DND-41 (cell line): ENCODE data around the gene PRTFDC1.

ENCODE experiments used
- ATAC-seq: fragments of 200-7000 bp; cut with Tn5 transposase; 3 replicates; pipeline ENCODE4 v1.9.1; 2021; ENCODE audit warnings: low read depth; ENCODE audit not compliant: insufficient read depth
- DNase-seq: peaks from one replicate; pipeline ENCODE4 v3.0.0-alpha.2; 2020
- H2AFZ ChIP-seq: 2 replicates; pipeline ENCODE4 v1.6.0; 2012; ENCODE audit warnings: low read depth, low read length
- H3K27ac ChIP-seq: 2 replicates; pipeline ENCODE4 v1.5.1; 2012; ENCODE audit warnings: low read length, inconsistent platforms
- H3K27me3 ChIP-seq: fragments of 200-600 bp; sonication (generic); 2 replicates; pipeline ENCODE4 v1.6.0; 2012; ENCODE audit warnings: low read length, mild to moderate bottlenecking, inconsistent platforms; ENCODE audit not compliant: insufficient read depth, poor library complexity
- H3K36me3 ChIP-seq: 2 replicates; pipeline ENCODE4 v1.5.1; 2012; ENCODE audit warnings: low read length, inconsistent platforms; ENCODE audit not compliant: insufficient read depth
- H3K4me1 ChIP-seq: 2 replicates; pipeline ENCODE4 v1.5.1; 2012; ENCODE audit warnings: mild to moderate bottlenecking, low read length; ENCODE audit not compliant: insufficient read depth
- H3K4me2 ChIP-seq: 2 replicates; pipeline ENCODE4 v1.6.0; 2012; ENCODE audit warnings: mild to moderate bottlenecking, moderate library complexity, low read length, inconsistent platforms; ENCODE audit not compliant: insufficient read depth
- H3K4me3 ChIP-seq, 2 experiments: fragments of 200-600 bp in 1 of 2; shearing (Covaris generic) in 1 of 2; 2 replicates each; pipeline ENCODE4 v1.5.1; 2012 to 2016; ENCODE audit warnings: inconsistent platforms in 2 of 2, low read length in 2 of 2, mild to moderate bottlenecking in 2 of 2, low read depth in 1 of 2, moderate library complexity in 1 of 2
- H3K79me2 ChIP-seq: 2 replicates; pipeline ENCODE4 v1.6.0; 2012; ENCODE audit warnings: low read length, inconsistent platforms; ENCODE audit not compliant: insufficient read depth
- H3K9ac ChIP-seq: 2 replicates; pipeline ENCODE4 v1.6.0; 2012; ENCODE audit warnings: low read depth, mild to moderate bottlenecking, inconsistent platforms, low read length, moderate library complexity
- H3K9me3 ChIP-seq: 2 replicates; pipeline ENCODE4 v1.5.1; 2012; ENCODE audit warnings: low read length, moderate library complexity, mild to moderate bottlenecking, inconsistent platforms; ENCODE audit not compliant: insufficient read depth, severe bottlenecking
- H4K20me1 ChIP-seq: 2 replicates; pipeline ENCODE4 v1.6.0; 2012; ENCODE audit warnings: low read length; ENCODE audit not compliant: insufficient read depth
- EZH2 ChIP-seq: IDR thresholded peaks from 3 replicates; pipeline ENCODE4 v1.6.1; 2012; ENCODE audit warnings: borderline replicate concordance, low read depth, mild to moderate bottlenecking, moderate library complexity, low read length, inconsistent platforms; ENCODE audit not compliant: severe bottlenecking
- TF ChIP-seq, protein P1 (sequence below): IDR thresholded peaks from 2 replicates; pipeline ENCODE4 v1.5.1; 2012; ENCODE audit warnings: borderline replicate concordance, low read length, moderate library complexity, mild to moderate bottlenecking; ENCODE audit not compliant: poor library complexity, severe bottlenecking; ENCODE audit errors: extremely low read depth

PRTFDC1 gene

DNA sequence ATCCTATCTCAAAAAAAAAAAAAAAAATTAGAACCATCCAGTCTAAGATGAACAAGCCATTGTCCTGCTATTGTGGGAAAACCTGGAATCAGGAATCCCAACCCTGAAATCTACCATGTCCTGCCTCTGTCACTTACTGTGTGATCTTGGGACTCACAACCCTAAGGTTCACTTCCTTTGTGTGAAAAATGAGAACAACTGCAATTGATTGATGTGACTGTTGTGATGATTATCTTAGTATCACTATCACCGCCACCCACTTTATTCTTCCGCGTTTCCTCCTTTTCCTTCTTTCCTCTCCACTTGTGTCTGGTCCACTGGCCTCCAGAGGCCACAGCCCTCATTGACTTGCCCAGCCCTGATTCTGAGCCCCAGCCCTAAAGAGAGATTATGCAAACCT, 12.6 kb upstream of the PRTFDC1 start:
- no peak overlapping the region for H3K4me3 ChIP-seq
- TF ChIP-seq, protein P1, sequence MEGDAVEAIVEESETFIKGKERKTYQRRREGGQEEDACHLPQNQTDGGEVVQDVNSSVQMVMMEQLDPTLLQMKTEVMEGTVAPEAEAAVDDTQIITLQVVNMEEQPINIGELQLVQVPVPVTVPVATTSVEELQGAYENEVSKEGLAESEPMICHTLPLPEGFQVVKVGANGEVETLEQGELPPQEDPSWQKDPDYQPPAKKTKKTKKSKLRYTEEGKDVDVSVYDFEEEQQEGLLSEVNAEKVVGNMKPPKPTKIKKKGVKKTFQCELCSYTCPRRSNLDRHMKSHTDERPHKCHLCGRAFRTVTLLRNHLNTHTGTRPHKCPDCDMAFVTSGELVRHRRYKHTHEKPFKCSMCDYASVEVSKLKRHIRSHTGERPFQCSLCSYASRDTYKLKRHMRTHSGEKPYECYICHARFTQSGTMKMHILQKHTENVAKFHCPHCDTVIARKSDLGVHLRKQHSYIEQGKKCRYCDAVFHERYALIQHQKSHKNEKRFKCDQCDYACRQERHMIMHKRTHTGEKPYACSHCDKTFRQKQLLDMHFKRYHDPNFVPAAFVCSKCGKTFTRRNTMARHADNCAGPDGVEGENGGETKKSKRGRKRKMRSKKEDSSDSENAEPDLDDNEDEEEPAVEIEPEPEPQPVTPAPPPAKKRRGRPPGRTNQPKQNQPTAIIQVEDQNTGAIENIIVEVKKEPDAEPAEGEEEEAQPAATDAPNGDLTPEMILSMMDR, result no peak
- TF ChIP-seq EZH2, result no peak
- H2AFZ ChIP-seq, result no peak overlapping the region
- ATAC-seq (no peak), DNase-seq (no peak)
- H3K27me3 ChIP-seq, result no peaks in the 10 kb centered on the region
- no peak overlapping the region for H3K4me2 ChIP-seq
- no peaks in the 10 kb centered on the region for H4K20me1 ChIP-seq
- no peak overlapping the region for H3K27ac ChIP-seq
- no peaks in the 10 kb centered on the region for H3K4me1 ChIP-seq
- no peaks in the 10 kb centered on the region for H3K9me3 ChIP-seq
- no peak overlapping the region for H3K9ac ChIP-seq
- no peaks in the 10 kb centered on the region for H3K36me3 ChIP-seq
- no peaks in the 10 kb centered on the region for H3K79me2 ChIP-seq

DNA sequence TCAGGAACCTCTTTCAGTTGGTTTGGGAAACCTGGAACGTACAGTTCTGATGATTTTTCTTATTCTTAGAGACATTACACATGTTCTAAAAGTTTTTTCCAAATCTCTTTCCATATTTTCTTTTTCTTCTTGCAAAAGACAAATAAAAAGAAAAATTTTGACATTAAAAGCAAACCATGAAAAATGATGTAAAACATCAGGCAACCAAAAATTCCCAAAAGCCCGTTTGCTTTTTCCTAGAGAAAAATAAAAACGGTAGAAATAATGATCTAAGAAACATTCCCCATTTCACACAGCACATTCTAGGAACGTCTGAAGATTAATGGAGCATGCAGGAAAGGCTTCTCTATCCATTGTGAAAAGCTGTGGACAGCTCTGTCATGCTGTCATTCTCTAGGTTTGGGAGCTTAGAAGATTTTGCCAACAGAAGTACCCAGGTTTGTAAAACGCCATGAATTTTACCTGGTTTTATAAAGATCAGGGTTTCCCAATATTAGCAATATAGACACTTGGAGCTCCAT, 11.2 kb upstream of the PRTFDC1 start:
- no peaks in the 10 kb centered on the region for H3K27me3 ChIP-seq
- TF ChIP-seq, protein P1, result no peak
- no peak for TF ChIP-seq EZH2
- no peak overlapping the region for H3K4me3 ChIP-seq
- H3K9me3 ChIP-seq, result no peaks in the 10 kb centered on the region
- ATAC-seq (no peak), DNase-seq (no peak)
- no peak overlapping the region for H2AFZ ChIP-seq
- H3K4me2 ChIP-seq, result no peak overlapping the region
- no peaks in the 10 kb centered on the region for H3K4me1 ChIP-seq
- no peak overlapping the region for H3K27ac ChIP-seq
- H4K20me1 ChIP-seq, result no peaks in the 10 kb centered on the region
- H3K9ac ChIP-seq, result no peak overlapping the region
- H3K79me2 ChIP-seq, result no peaks in the 10 kb centered on the region
- H3K36me3 ChIP-seq, result no peaks in the 10 kb centered on the region

DNA sequence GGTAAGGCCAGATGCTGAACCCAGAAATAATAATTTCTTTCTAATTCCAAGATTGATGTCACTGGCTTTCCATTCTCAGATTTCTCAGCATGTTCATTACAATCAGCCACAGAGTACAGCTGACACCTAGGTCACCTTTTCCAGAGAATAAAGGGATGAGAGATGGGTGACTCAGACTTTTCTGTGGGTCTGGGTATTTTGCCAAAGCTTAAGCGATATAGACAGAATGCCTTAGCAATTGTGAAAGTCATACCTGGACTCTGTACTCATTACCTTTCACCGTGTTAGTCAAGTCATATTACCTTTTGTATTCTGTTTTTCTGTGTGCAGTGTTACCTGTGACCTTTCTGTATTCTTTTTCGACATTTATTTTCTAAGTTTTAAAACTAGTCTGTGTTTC, 10.6 kb upstream of the PRTFDC1 start:
- no peak for ATAC-seq
- Histone ChIP-seq H2AFZ (no peak overlapping the region), H3K36me3 (no peaks in the 10 kb centered on the region), H3K9me3 (no peaks in the 10 kb centered on the region), H3K9ac (no peak overlapping the region), H3K79me2 (no peaks in the 10 kb centered on the region), H3K4me3 (no peak overlapping the region), H3K4me1 (no peaks in the 10 kb centered on the region), H3K27ac (no peak overlapping the region), H3K4me2 (no peak overlapping the region), H3K27me3 (no peaks in the 10 kb centered on the region), H4K20me1 (no peaks in the 10 kb centered on the region)
- no peak for DNase-seq
- TF ChIP-seq, protein P1, result no peak
- no peak for TF ChIP-seq EZH2

DNA sequence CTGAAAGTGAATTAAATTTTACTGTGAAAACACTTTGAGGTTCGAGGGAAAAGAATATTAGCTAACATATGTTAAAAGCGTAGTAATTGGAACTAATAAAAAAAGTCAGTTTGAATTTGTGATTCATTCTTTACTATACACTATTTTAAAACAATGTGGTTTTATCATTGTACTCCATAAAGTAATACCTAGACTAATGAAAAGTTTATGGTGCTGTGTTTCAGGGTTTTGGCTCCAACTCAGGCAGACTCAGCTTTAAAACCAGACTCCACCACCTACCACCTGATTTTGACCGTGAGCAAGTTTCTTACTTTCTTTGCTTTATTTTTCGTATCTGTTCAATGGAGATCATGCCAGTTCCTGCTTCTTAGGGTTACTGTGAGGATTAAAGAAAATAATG, 9.2 kb upstream of the PRTFDC1 start:
- no peak overlapping the region for H2AFZ ChIP-seq
- no peak for ATAC-seq
- no peak overlapping the region for H3K4me3 ChIP-seq
- no peaks in the 10 kb centered on the region for H3K27me3 ChIP-seq
- H3K9ac ChIP-seq, result no peak overlapping the region
- no peaks in the 10 kb centered on the region for H3K79me2 ChIP-seq
- no peaks in the 10 kb centered on the region for H3K36me3 ChIP-seq
- no peak overlapping the region for H3K4me2 ChIP-seq
- no peak for DNase-seq
- no peak overlapping the region for H3K27ac ChIP-seq
- H3K4me1 ChIP-seq, result no peaks in the 10 kb centered on the region
- H3K9me3 ChIP-seq, result no peaks in the 10 kb centered on the region
- no peak for TF ChIP-seq EZH2
- TF ChIP-seq, protein P1, result no peak
- H4K20me1 ChIP-seq, result no peaks in the 10 kb centered on the region
